GM21390 (cell line): ENCODE measurements around the gene ME3.
"Not testable (repeated sequence)": the region's sequence is repeated elsewhere in the genome, so short reads cannot be mapped to it uniquely, and the experiment has no call there.

ENCODE experiments used
- ATAC-seq: cut with Tn5 transposase; IDR thresholded peaks from one replicate; pipeline ENCODE4 v1.9.1; 2021; ENCODE audit not compliant: unreplicated experiment

ME3 gene

GRCh38 chr11:86565801-86566312, 106.6 kb downstream of the ME3 start:
- no peak for ATAC-seq

GRCh38 chr11:86565388-86565787, 107.0 kb downstream of the ME3 start:
- ATAC-seq, result no peak

GRCh38 chr11:86562842-86563241, 109.6 kb downstream of the ME3 start:
- ATAC-seq, result not testable (repeated sequence)

- no peak for ATAC-seq
Measured at GRCh38 chr11:86559311-86559945, 113.0 kb downstream of the ME3 start.

GRCh38 chr11:86558841-86559240, 113.6 kb downstream of the ME3 start:
- ATAC-seq, result no peak

GRCh38 chr11:86558207-86558606, 114.2 kb downstream of the ME3 start:
- ATAC-seq, result no peak

GRCh38 chr11:86555866-86556265, 116.5 kb downstream of the ME3 start:
- ATAC-seq, result no peak

- ATAC-seq, result no peak
Measured at GRCh38 chr11:86555401-86555800, 117.0 kb downstream of the ME3 start.

- no peak for ATAC-seq
Measured at GRCh38 chr11:86553265-86553664, 119.2 kb downstream of the ME3 start.

GRCh38 chr11:86551288-86552092, 120.9 kb downstream of the ME3 start:
- ATAC-seq, result peak; percentile 53

GRCh38 chr11:86550757-86551156, 121.7 kb downstream of the ME3 start:
- no peak for ATAC-seq

GRCh38 chr11:86548271-86548917, 124.0 kb downstream of the ME3 start:
- no peak for ATAC-seq

- no peak for ATAC-seq
Measured at GRCh38 chr11:86547727-86548126, 124.7 kb downstream of the ME3 start.

- not testable (repeated sequence) for ATAC-seq
Measured at GRCh38 chr11:86541299-86541698, 131.1 kb downstream of the ME3 start.

- ATAC-seq, result no peak
Measured at GRCh38 chr11:86538223-86538548, 134.2 kb downstream of the ME3 start.

- ATAC-seq, result no peak
Measured at GRCh38 chr11:86537541-86538222, 134.7 kb downstream of the ME3 start.

GRCh38 chr11:86535773-86536172, 136.6 kb downstream of the ME3 start:
- no peak for ATAC-seq

- ATAC-seq, result no peak
Measured at GRCh38 chr11:86524620-86525352, 147.6 kb downstream of the ME3 start.

- no peak for ATAC-seq
Measured at GRCh38 chr11:86523738-86524619, 148.4 kb downstream of the ME3 start.

GRCh38 chr11:86522512-86522911, 149.9 kb downstream of the ME3 start:
- ATAC-seq, result not testable (repeated sequence)
